Endothelial cell of umbilical vein (primary cell): ENCODE measurements around the gene LSM7. TPM values are rescaled to one million over a fixed set of nuclear protein-coding genes. Genes with fewer than 3 reads are reported as not detected.

Experiments used
- BruUV-seq: library from RNA; stranded (reverse); fragments of 400-500 nt; replicated peaks from 2 replicates; lab custom pipeline; 2021; lab: Mats Ljungman, UMichigan
- CTCF ChIA-PET: fragments of 300-600, 350-600 bp; sonication (Branson Sonifier 250); formaldehyde crosslinking; loops from one replicate; lab custom pipeline; 2021; ENCODE audit warnings: antibody characterized with exemption, inconsistent platforms; lab: Charles Lee
- POLR2A ChIA-PET: fragments of 300-600, 350-600 bp; sonication (Branson Sonifier 250); formaldehyde crosslinking; loops from one replicate; lab custom pipeline; 2021; ENCODE audit warnings: antibody characterized with exemption, inconsistent platforms; lab: Charles Lee
- DNase-seq: peaks from one replicate; pipeline ENCODE4 v3.0.0-alpha.2; 2011; ENCODE audit warnings: low read depth, low spot score
- FAIRE-seq: peaks from 2 replicates; lab custom pipeline; 2011; peaks lifted over from hg19 to GRCh38; lab: Jason Lieb, UNC
- H2AFZ ChIP-seq: 2 replicates; pipeline ENCODE4 v1.6.0; 2012; ENCODE audit warnings: low read depth, low read length, control low read depth, inconsistent platforms
- H3K27ac ChIP-seq: 2 replicates; pipeline ENCODE4 v1.5.1; 2011; ENCODE audit warnings: low read depth, mild to moderate bottlenecking, control low read depth, low read length, moderate library complexity; ENCODE audit not compliant: insufficient read depth
- H3K27me3 ChIP-seq, 2 experiments: 2 replicates each; pipeline versions ENCODE4 v1.6.0 to v1.6.1; 2011; ENCODE audit warnings: low read length in 2 of 2, mixed read lengths in 1 of 2; ENCODE audit not compliant: control insufficient read depth in 2 of 2, insufficient read depth in 2 of 2
- H3K36me3 ChIP-seq, 2 experiments: 2 replicates in 1 of 2; 3 replicates in 1 of 2; pipeline ENCODE4 v1.5.1; 2011; ENCODE audit warnings: low read length in 2 of 2, mild to moderate bottlenecking in 1 of 2, moderate library complexity in 1 of 2; ENCODE audit not compliant: control insufficient read depth in 2 of 2, insufficient read depth in 2 of 2; ENCODE audit errors: extremely low read depth in 1 of 2
- H3K4me1 ChIP-seq: 3 replicates; pipeline ENCODE4 v1.5.1; 2011; ENCODE audit warnings: mild to moderate bottlenecking, low read length; ENCODE audit not compliant: control insufficient read depth, insufficient read depth; ENCODE audit errors: extremely low read depth
- H3K4me2 ChIP-seq: 2 replicates; pipeline ENCODE4 v1.6.1; 2011; ENCODE audit warnings: low read length, control low read depth, mixed read lengths; ENCODE audit not compliant: insufficient read depth
- H3K4me3 ChIP-seq, 3 experiments: fragments of 200-600 bp in 1 of 3; sonication (generic), shearing (Covaris generic) in 1 of 3; replicated peaks in 1 of 3; 2 replicates each; pipeline ENCODE4 v1.5.1; 2011 to 2016; ENCODE audit warnings: control low read depth in 3 of 3, low read length in 3 of 3, mild to moderate bottlenecking in 2 of 3, inconsistent platforms in 1 of 3, low read depth in 1 of 3, moderate library complexity in 1 of 3; ENCODE audit not compliant: insufficient read depth in 1 of 3
- H3K79me2 ChIP-seq: 2 replicates; pipeline ENCODE4 v1.6.0; 2012; ENCODE audit warnings: low read length, inconsistent platforms; ENCODE audit not compliant: control insufficient read depth, insufficient read depth
- H3K9ac ChIP-seq: replicated peaks from 2 replicates; pipeline ENCODE3; 2011; ENCODE audit warnings: low read length, control low read depth; ENCODE audit not compliant: insufficient read depth; ENCODE audit errors: extremely low read depth
- H3K9me1 ChIP-seq: replicated peaks from 3 replicates; pipeline ENCODE4 v1.6.0; 2011; ENCODE audit warnings: mild to moderate bottlenecking, low read length; ENCODE audit not compliant: control insufficient read depth, insufficient read depth; ENCODE audit errors: extremely low read depth
- H3K9me3 ChIP-seq: replicated peaks from 2 replicates; pipeline ENCODE4 v1.5.1; 2012; ENCODE audit warnings: low read length, inconsistent platforms; ENCODE audit not compliant: control insufficient read depth, insufficient read depth
- H4K20me1 ChIP-seq: replicated peaks from 2 replicates; pipeline ENCODE3; 2011; ENCODE audit warnings: mild to moderate bottlenecking, low read length; ENCODE audit not compliant: control insufficient read depth, insufficient read depth; ENCODE audit errors: extremely low read depth
- EZH2 ChIP-seq: IDR thresholded peaks from 2 replicates; pipeline ENCODE4 v1.6.1; 2012; ENCODE audit warnings: borderline replicate concordance, low read depth, mild to moderate bottlenecking, moderate library complexity, low read length, inconsistent platforms; ENCODE audit not compliant: severe bottlenecking
- FOS ChIP-seq: IDR thresholded peaks from 2 replicates; pipeline ENCODE4 v1.6.1; 2011; ENCODE audit warnings: mild to moderate bottlenecking, low read length, moderate library complexity, borderline replicate concordance; ENCODE audit not compliant: insufficient read depth
- GATA2 ChIP-seq: IDR thresholded peaks from 2 replicates; pipeline ENCODE4 v1.7.0; 2011; ENCODE audit warnings: low read depth, mild to moderate bottlenecking, moderate library complexity, mixed read lengths, low read length; ENCODE audit not compliant: insufficient read length, insufficient read depth
- JUN ChIP-seq: IDR thresholded peaks from 2 replicates; pipeline ENCODE4 v1.6.1; 2011; ENCODE audit warnings: borderline replicate concordance, low read depth; ENCODE audit not compliant: insufficient read length, insufficient read depth
- MYC ChIP-seq: IDR thresholded peaks from one replicate; pipeline ENCODE4 v1.6.1; 2011; ENCODE audit warnings: mild to moderate bottlenecking, low read depth, low read length
- POLR2A ChIP-seq: IDR thresholded peaks from 2 replicates; pipeline ENCODE4 v1.6.1; 2012; ENCODE audit warnings: low read depth, mild to moderate bottlenecking, control low read depth, low read length
- POLR2AphosphoS5 ChIP-seq: IDR thresholded peaks from 2 replicates; pipeline ENCODE4 v1.6.1; 2012; ENCODE audit warnings: low read depth, mild to moderate bottlenecking, control low read depth, low read length, moderate library complexity; ENCODE audit not compliant: insufficient read depth
- dilution Hi-C: fragments of 300-500 bp; cut with MboI; formaldehyde crosslinking; loops from one replicate; pipeline ENCODE4 v1.15.0; 2019; ENCODE audit warnings: low sequenced_read_pairs; ENCODE audit not compliant: extremely low pct_ligation_motif_present
- intact Hi-C: fragments of 100-400 bp; cut with micrococcal nuclease; formaldehyde crosslinking; loops from one replicate; pipeline ENCODE4 v1.10.0; 2022
- polyA plus RNA-seq, 4 experiments: library from polyadenylated mRNA; depleted of rRNA in 3 of 4; stranded (reverse) in 3 of 4; unstranded in 1 of 4; fragments of >200 nt; gene quantifications; 2 replicates each; pipeline versions ENCODE4 v1.2.1 to v1.2.3, GENCODE V29; 2011 to 2012; ENCODE audit warnings: missing spikeins in 1 of 4
- total RNA-seq: library from RNA; stranded (reverse); gene quantifications from 2 replicates; pipeline ENCODE4 v1.2.3, GENCODE V29; 2021
- TF ChIP-seq, protein P1 (sequence below), 2 donors: IDR thresholded peaks; 1 replicate in 1 of 2; 2 replicates in 1 of 2; pipeline ENCODE4 v1.5.1; 2011; ENCODE audit warnings: low read length in 2 of 2, mild to moderate bottlenecking in 2 of 2, moderate library complexity in 2 of 2, control low read depth in 1 of 2, inconsistent platforms in 1 of 2, low read depth in 1 of 2; ENCODE audit not compliant: insufficient read depth in 1 of 2; ENCODE audit errors: extremely low read depth in 1 of 2
- TF ChIP-seq, protein P2 (sequence below): IDR thresholded peaks from 2 replicates; pipeline ENCODE4 v1.6.1; 2011; ENCODE audit not compliant: insufficient read depth, insufficient read length

The LSM7 gene
- total and polyA plus RNA-seq, 2 donors (not counting 3 experiments of a cell fraction or from before 2014, with no cell fraction given): 124 to 673 TPM

DNA sequence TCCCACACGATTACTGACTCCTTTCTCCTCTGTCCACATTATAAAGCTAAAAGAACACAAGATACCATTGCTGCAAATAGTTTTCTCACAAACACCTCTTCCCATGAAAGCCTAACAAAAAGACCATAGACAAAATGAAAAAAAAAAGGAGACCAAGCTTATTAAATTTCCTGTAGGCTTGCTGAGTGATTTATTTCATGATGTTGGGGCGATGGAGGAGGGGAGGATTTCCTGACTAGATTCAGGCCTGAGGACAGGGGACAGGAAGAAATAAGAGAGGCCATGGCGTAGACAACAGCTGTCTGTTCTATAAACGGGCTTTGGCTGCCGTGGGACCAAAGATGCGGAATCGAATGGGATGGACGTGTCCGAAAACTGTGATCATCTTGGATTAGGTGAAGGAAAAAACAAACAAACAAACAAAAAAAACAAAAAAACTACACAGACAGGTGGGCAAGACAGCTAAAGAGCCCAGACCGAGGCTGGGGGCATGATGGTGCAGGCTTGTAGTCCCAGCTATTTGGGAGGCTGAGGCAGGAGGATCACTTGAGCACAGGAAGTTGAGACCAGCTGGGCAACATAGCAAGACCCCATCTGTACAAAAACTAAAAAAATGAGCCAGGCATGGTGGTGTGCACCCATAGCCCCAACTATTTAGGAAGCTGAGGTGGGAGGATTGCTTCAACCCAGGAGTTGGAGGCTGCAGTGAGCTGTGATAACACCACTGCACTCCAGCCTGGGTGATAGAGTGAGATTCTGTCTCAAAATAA lies 37.0 kb upstream of the LSM7 start:
- no peak overlapping the region for H3K4me2 ChIP-seq
- no peaks in the 10 kb centered on the region for H3K4me1 ChIP-seq
- dilution Hi-C loops (no loop called here), intact Hi-C loops (no loop called here)
- no peaks in the 10 kb centered on the region for H3K9me1 ChIP-seq
- TF ChIP-seq, protein P1, sequence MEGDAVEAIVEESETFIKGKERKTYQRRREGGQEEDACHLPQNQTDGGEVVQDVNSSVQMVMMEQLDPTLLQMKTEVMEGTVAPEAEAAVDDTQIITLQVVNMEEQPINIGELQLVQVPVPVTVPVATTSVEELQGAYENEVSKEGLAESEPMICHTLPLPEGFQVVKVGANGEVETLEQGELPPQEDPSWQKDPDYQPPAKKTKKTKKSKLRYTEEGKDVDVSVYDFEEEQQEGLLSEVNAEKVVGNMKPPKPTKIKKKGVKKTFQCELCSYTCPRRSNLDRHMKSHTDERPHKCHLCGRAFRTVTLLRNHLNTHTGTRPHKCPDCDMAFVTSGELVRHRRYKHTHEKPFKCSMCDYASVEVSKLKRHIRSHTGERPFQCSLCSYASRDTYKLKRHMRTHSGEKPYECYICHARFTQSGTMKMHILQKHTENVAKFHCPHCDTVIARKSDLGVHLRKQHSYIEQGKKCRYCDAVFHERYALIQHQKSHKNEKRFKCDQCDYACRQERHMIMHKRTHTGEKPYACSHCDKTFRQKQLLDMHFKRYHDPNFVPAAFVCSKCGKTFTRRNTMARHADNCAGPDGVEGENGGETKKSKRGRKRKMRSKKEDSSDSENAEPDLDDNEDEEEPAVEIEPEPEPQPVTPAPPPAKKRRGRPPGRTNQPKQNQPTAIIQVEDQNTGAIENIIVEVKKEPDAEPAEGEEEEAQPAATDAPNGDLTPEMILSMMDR (IDR thresholded peaks at IDR 0.05; ENCODE audit: extremely low read depth in 1 of 2, insufficient read depth in 1 of 2, low read depth in 1 of 2, low read length in 2 of 2): no peak
- TF ChIP-seq GATA2: no peak
- no peak for TF ChIP-seq MYC
- H3K4me3 ChIP-seq: no peak overlapping the region
- H3K79me2 ChIP-seq: no peaks in the 10 kb centered on the region
- FAIRE-seq (no peak), DNase-seq (peak; percentile 15)
- no peak overlapping the region for H3K27ac ChIP-seq
- no TSS peak for BruUV-seq
- H3K36me3 ChIP-seq: no peaks in the 10 kb centered on the region
- H3K9me3 ChIP-seq: no peaks in the 10 kb centered on the region
- ChIA-PET POLR2A (no interaction called here), CTCF (interaction anchor here (0.9 to 2.3 kb wide), 2 partner anchors 10 to 71 kb away, joined by 3 to 8 read pairs; no protein-coding TSS in a partner anchor)
- H3K27me3 ChIP-seq: peaks cover 4 to 5% of the 10 kb centered on the region in 2 experiments
- H3K9ac ChIP-seq: no peak overlapping the region
- H2AFZ ChIP-seq: no peak overlapping the region
- H4K20me1 ChIP-seq: no peaks in the 10 kb centered on the region

- no peak for DNase-seq
- no peaks in the 10 kb centered on the region for H3K36me3 ChIP-seq
- intact Hi-C loops (no loop called here), dilution Hi-C loops (no loop called here)
- no peak overlapping the region for H3K4me2 ChIP-seq
- TF ChIP-seq MYC: no peak
- no peak for TF ChIP-seq GATA2
- TF ChIP-seq, protein P2, sequence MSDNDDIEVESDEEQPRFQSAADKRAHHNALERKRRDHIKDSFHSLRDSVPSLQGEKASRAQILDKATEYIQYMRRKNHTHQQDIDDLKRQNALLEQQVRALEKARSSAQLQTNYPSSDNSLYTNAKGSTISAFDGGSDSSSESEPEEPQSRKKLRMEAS: no peak
- TF ChIP-seq, protein P1 (IDR thresholded peaks at IDR 0.05; ENCODE audit: extremely low read depth in 1 of 2, insufficient read depth in 1 of 2, low read depth in 1 of 2, low read length in 2 of 2): no peak
- no peak for TF ChIP-seq POLR2A
- TF ChIP-seq JUN: no peak
- TF ChIP-seq POLR2AphosphoS5: no peak
- no peak for TF ChIP-seq FOS
- no peak for TF ChIP-seq EZH2
- no peaks in the 10 kb centered on the region for H3K4me1 ChIP-seq
- H2AFZ ChIP-seq: no peak overlapping the region
- H3K79me2 ChIP-seq: no peaks in the 10 kb centered on the region
- no peak overlapping the region for H3K4me3 ChIP-seq
- H4K20me1 ChIP-seq: no peaks in the 10 kb centered on the region
- H3K9ac ChIP-seq: no peak overlapping the region
- H3K27ac ChIP-seq: no peak overlapping the region
- ChIA-PET CTCF (no interaction called here), POLR2A (interaction anchor here (0.7 kb wide), 1 partner anchor 264 kb away, joined by 3 read pairs; no protein-coding TSS in a partner anchor)
- BruUV-seq: no TSS peak
- H3K9me3 ChIP-seq: no peaks in the 10 kb centered on the region
- no peaks in the 10 kb centered on the region for H3K9me1 ChIP-seq
- peaks cover 6 to 11% of the 10 kb centered on the region in 2 experiments for H3K27me3 ChIP-seq
- no peak for FAIRE-seq
These were observed 35.0 kb upstream of the LSM7 start for GRCh38 chr19:2363419-2363818.
